Neural cell (in vitro differentiated cells): ENCODE results near the gene SVOP. TPM values are rescaled to one million over a fixed set of nuclear protein-coding genes. Genes with fewer than 3 reads are reported as not detected.

Experiments used
- H2AFZ ChIP-seq: fragments of 200-600, 300-800 bp; sonication (generic), shearing (Covaris generic); 2 replicates; pipeline ENCODE4 v1.6.0; 2014; ENCODE audit warnings: low read depth, mild to moderate bottlenecking, antibody characterized with exemption, low read length, moderate library complexity
- H3F3A ChIP-seq: fragments of 200-600 bp; shearing (Covaris generic); 2 replicates; pipeline ENCODE4 v1.6.1; 2016; ENCODE audit warnings: mild to moderate bottlenecking, moderate library complexity, mixed read lengths, antibody characterized with exemption, low read length; ENCODE audit not compliant: insufficient read depth, poor library complexity, severe bottlenecking
- H3K27ac ChIP-seq: fragments of 200-600, 300-800 bp; sonication (generic), shearing (Covaris generic); 2 replicates; pipeline ENCODE4 v1.5.1; 2014; ENCODE audit warnings: mild to moderate bottlenecking, low read length, moderate library complexity
- H3K27me3 ChIP-seq: fragments of 300-800, 200-600 bp; sonication (generic), shearing (Covaris generic); 2 replicates; pipeline ENCODE4 v1.6.0; 2014; ENCODE audit warnings: mild to moderate bottlenecking, low read depth, low read length, moderate library complexity; ENCODE audit not compliant: insufficient read depth
- H3K36me3 ChIP-seq: fragments of 300-800, 200-600 bp; sonication (generic), shearing (Covaris generic); 2 replicates; pipeline ENCODE4 v1.5.1; 2014; ENCODE audit warnings: mild to moderate bottlenecking, antibody characterized with exemption, low read length, moderate library complexity; ENCODE audit not compliant: insufficient read depth
- H3K4me2 ChIP-seq: fragments of 300-800, 200-600 bp; sonication (generic), shearing (Covaris generic); 2 replicates; pipeline ENCODE4 v1.6.0; 2014; ENCODE audit warnings: mild to moderate bottlenecking, low read length
- H3K4me3 ChIP-seq: fragments of 300-800, 200-600 bp; sonication (generic), shearing (Covaris generic); 2 replicates; pipeline ENCODE4 v1.5.1; 2014; ENCODE audit warnings: mild to moderate bottlenecking, low read length, moderate library complexity
- H3K79me2 ChIP-seq: fragments of 200-600 bp; shearing (Covaris generic); replicated peaks from 2 replicates; pipeline ENCODE4 v1.6.0; 2014; ENCODE audit warnings: mild to moderate bottlenecking, low read length, moderate library complexity; ENCODE audit not compliant: insufficient read depth
- H3K9ac ChIP-seq: fragments of 300-800, 200-600 bp; sonication (generic), shearing (Covaris generic); 2 replicates; pipeline ENCODE4 v1.6.1; 2016; ENCODE audit warnings: mild to moderate bottlenecking, low read length, mixed read lengths
- H3K9me2 ChIP-seq: fragments of 200-600 bp; shearing (Covaris generic); 2 replicates; pipeline ENCODE4 v1.6.1; 2016; ENCODE audit warnings: mild to moderate bottlenecking, low read length, mixed read lengths; ENCODE audit not compliant: insufficient read depth
- H3K9me3 ChIP-seq: fragments of 200-600, 300-800 bp; sonication (generic), shearing (Covaris generic); 2 replicates; pipeline ENCODE4 v1.6.1; 2016; ENCODE audit warnings: mild to moderate bottlenecking, mixed run types, low read length, moderate library complexity, mixed read lengths
- H4K20me1 ChIP-seq: fragments of 200-600 bp; shearing (Covaris generic); 2 replicates; pipeline ENCODE4 v1.6.1; 2016; ENCODE audit warnings: mild to moderate bottlenecking, mixed run types; ENCODE audit not compliant: insufficient read depth
- EP300 ChIP-seq: fragments of 450-650 bp; conservative IDR thresholded peaks from 2 replicates; pipeline ENCODE4 v1.6.1; 2014; ENCODE audit warnings: antibody characterized with exemption, mild to moderate bottlenecking, moderate library complexity; ENCODE audit not compliant: poor library complexity, severe bottlenecking
- EZH2 ChIP-seq: fragments of 200-600, 300-800 bp; shearing (Covaris generic), sonication (generic); IDR thresholded peaks from 2 replicates; pipeline ENCODE4 v1.6.1; 2014; ENCODE audit warnings: antibody characterized with exemption, low read length, borderline replicate concordance, mild to moderate bottlenecking; ENCODE audit not compliant: insufficient read depth, poor library complexity, severe bottlenecking
- MXI1 ChIP-seq: fragments of 450-650 bp; conservative IDR thresholded peaks from 2 replicates; pipeline ENCODE4 v1.6.1; 2014; ENCODE audit warnings: antibody characterized with exemption, mild to moderate bottlenecking; ENCODE audit not compliant: poor library complexity, severe bottlenecking
- POLR2AphosphoS5 ChIP-seq: IDR thresholded peaks from 2 replicates; pipeline ENCODE4 v1.6.1; 2012
- RAD21 ChIP-seq: fragments of 450-650 bp; conservative IDR thresholded peaks from 2 replicates; pipeline ENCODE4 v1.6.1; 2014; ENCODE audit warnings: antibody characterized with exemption, mild to moderate bottlenecking, moderate library complexity
- SMC3 ChIP-seq: fragments of 450-650 bp; conservative IDR thresholded peaks from 2 replicates; pipeline ENCODE4 v1.6.1; 2014; ENCODE audit warnings: antibody characterized with exemption, mild to moderate bottlenecking, moderate library complexity; ENCODE audit not compliant: poor library complexity
- TAF1 ChIP-seq: IDR thresholded peaks from 2 replicates; pipeline ENCODE4 v1.6.1; 2012; ENCODE audit warnings: low read depth
- polyA plus RNA-seq: library from polyadenylated mRNA; depleted of rRNA; stranded (reverse); fragments of >200 nt; gene quantifications from 2 replicates; pipeline ENCODE4 v1.2.3, GENCODE V29; 2014
- TF ChIP-seq, protein P1 (sequence below): fragments of 450-650 bp; IDR thresholded peaks from 2 replicates; pipeline ENCODE4 v1.5.1; 2014; ENCODE audit warnings: antibody characterized with exemption, mild to moderate bottlenecking, moderate library complexity; ENCODE audit not compliant: poor library complexity, severe bottlenecking
- TF ChIP-seq, protein P2 (sequence below): IDR thresholded peaks from 2 replicates; pipeline ENCODE4 v1.6.1; 2012; ENCODE audit warnings: borderline replicate concordance

SVOP gene
- polyA plus RNA-seq, 1 donor from 2014 or later, result 41.3 TPM

DNA sequence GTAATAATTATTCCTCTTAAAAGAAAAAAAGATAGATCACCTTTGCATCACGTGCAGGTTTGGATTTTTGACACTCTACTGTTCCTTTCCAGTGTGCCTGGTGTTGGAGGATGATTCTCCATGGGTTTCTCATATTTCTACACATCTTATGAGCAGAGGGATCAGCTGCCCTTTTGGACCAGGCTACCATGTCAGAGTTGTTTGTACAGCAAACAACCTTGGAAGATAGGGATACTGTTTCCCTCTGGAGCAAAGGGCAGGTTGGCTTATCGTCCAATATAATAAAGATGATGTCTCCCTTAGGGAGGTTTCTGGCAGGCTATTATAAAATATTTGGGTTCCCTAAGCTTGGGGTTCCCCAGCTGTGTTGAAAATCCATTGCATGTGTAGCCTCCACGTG is 98.9 kb downstream of the SVOP start:
- no peaks in the 10 kb centered on the region for H4K20me1 ChIP-seq
- no peaks in the 10 kb centered on the region for H3K79me2 ChIP-seq
- no peaks in the 10 kb centered on the region for H3K9me2 ChIP-seq
- TF ChIP-seq MXI1 (no peak), EZH2 (no peak), POLR2AphosphoS5 (no peak), RAD21 (no peak), EP300 (no peak), SMC3 (no peak)
- TF ChIP-seq, protein P1, sequence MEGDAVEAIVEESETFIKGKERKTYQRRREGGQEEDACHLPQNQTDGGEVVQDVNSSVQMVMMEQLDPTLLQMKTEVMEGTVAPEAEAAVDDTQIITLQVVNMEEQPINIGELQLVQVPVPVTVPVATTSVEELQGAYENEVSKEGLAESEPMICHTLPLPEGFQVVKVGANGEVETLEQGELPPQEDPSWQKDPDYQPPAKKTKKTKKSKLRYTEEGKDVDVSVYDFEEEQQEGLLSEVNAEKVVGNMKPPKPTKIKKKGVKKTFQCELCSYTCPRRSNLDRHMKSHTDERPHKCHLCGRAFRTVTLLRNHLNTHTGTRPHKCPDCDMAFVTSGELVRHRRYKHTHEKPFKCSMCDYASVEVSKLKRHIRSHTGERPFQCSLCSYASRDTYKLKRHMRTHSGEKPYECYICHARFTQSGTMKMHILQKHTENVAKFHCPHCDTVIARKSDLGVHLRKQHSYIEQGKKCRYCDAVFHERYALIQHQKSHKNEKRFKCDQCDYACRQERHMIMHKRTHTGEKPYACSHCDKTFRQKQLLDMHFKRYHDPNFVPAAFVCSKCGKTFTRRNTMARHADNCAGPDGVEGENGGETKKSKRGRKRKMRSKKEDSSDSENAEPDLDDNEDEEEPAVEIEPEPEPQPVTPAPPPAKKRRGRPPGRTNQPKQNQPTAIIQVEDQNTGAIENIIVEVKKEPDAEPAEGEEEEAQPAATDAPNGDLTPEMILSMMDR, result no peak
- TF ChIP-seq, protein P2, sequence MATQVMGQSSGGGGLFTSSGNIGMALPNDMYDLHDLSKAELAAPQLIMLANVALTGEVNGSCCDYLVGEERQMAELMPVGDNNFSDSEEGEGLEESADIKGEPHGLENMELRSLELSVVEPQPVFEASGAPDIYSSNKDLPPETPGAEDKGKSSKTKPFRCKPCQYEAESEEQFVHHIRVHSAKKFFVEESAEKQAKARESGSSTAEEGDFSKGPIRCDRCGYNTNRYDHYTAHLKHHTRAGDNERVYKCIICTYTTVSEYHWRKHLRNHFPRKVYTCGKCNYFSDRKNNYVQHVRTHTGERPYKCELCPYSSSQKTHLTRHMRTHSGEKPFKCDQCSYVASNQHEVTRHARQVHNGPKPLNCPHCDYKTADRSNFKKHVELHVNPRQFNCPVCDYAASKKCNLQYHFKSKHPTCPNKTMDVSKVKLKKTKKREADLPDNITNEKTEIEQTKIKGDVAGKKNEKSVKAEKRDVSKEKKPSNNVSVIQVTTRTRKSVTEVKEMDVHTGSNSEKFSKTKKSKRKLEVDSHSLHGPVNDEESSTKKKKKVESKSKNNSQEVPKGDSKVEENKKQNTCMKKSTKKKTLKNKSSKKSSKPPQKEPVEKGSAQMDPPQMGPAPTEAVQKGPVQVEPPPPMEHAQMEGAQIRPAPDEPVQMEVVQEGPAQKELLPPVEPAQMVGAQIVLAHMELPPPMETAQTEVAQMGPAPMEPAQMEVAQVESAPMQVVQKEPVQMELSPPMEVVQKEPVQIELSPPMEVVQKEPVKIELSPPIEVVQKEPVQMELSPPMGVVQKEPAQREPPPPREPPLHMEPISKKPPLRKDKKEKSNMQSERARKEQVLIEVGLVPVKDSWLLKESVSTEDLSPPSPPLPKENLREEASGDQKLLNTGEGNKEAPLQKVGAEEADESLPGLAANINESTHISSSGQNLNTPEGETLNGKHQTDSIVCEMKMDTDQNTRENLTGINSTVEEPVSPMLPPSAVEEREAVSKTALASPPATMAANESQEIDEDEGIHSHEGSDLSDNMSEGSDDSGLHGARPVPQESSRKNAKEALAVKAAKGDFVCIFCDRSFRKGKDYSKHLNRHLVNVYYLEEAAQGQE, result no peak
- peaks cover 20% of the 10 kb centered on the region for H3K36me3 ChIP-seq
- no peaks in the 10 kb centered on the region for H3K27me3 ChIP-seq
- no peak overlapping the region for H3K27ac ChIP-seq
- no peak overlapping the region for H3K4me2 ChIP-seq
- no peaks in the 10 kb centered on the region for H3K9me3 ChIP-seq
- H2AFZ ChIP-seq, result no peak overlapping the region
- no peaks in the 10 kb centered on the region for H3F3A ChIP-seq
- no peak overlapping the region for H3K4me3 ChIP-seq
- H3K9ac ChIP-seq, result no peak overlapping the region

DNA sequence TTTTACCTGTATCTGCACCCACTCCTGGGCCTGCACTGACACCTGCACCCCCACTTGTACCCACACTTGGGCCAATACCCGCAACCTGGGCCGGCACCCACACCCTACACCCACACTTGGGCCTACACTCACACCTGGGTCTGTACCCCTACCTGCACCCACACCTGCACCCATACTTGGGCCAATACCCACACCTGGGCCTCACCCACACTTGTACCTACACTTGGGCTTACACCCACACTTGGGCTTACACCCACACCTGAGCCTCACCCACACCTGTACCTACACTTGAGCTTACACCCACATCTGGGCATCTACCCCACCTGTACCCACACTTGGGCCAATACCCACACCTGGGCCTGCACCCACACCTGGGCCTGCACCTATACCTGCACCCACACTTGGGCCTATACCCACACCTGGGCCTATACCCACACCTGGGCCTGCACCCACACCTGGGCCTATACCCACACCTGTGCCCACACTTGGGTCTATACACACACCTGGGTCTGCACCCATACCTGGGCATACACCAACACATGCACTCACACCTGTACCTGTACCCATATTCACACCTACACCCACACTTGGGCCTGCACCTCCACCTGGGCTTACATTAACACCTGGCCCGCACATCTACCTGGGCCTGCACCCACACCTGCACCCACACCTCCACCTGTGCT is 101.8 kb downstream of the SVOP start:
- no peak overlapping the region for H3K9ac ChIP-seq
- peaks cover 13% of the 10 kb centered on the region for H3K36me3 ChIP-seq
- H3K79me2 ChIP-seq, result no peaks in the 10 kb centered on the region
- H3F3A ChIP-seq, result no peaks in the 10 kb centered on the region
- H3K9me2 ChIP-seq, result no peaks in the 10 kb centered on the region
- no peaks in the 10 kb centered on the region for H4K20me1 ChIP-seq
- H3K27me3 ChIP-seq, result no peaks in the 10 kb centered on the region
- H3K27ac ChIP-seq, result no peak overlapping the region
- TF ChIP-seq EP300, result no peak
- TF ChIP-seq POLR2AphosphoS5, result no peak
- no peak for TF ChIP-seq RAD21
- TF ChIP-seq TAF1, result no peak
- no peak for TF ChIP-seq SMC3
- TF ChIP-seq MXI1, result no peak
- TF ChIP-seq, protein P2, result no peak
- no peak overlapping the region for H2AFZ ChIP-seq
- no peak overlapping the region for H3K4me3 ChIP-seq
- no peak overlapping the region for H3K4me2 ChIP-seq
- H3K9me3 ChIP-seq, result no peaks in the 10 kb centered on the region
